HAP-1 (cell line): ENCODE data around the gene LRRC56.

ENCODE experiments used
- DNase-seq, 2 experiments: peaks; one replicate each; pipeline ENCODE4 v3.0.0-alpha.2; 2016 to 2020; ENCODE audit warnings: low spot score in 2 of 2
- H3K27me3 ChIP-seq: fragments of 250-450 bp; sonication (Bioruptor Pico); 2 replicates; pipeline ENCODE4 v1.5.1; 2020; ENCODE audit warnings: low read depth, mild to moderate bottlenecking, moderate library complexity
- H3K36me3 ChIP-seq: fragments of 250-450 bp; sonication (Bioruptor Pico); replicated peaks from 2 replicates; pipeline ENCODE4 v1.5.1; 2020; ENCODE audit warnings: mild to moderate bottlenecking
- H3K4me1 ChIP-seq: fragments of 250-450 bp; sonication (Bioruptor Pico); 2 replicates; pipeline ENCODE4 v1.5.1; 2020; ENCODE audit warnings: mild to moderate bottlenecking
- H3K4me3 ChIP-seq: fragments of 250-450 bp; sonication (Bioruptor Pico); 2 replicates; pipeline ENCODE4 v1.5.1; 2020; ENCODE audit warnings: mild to moderate bottlenecking, moderate library complexity
- H3K9me3 ChIP-seq: fragments of 250-450 bp; sonication (Bioruptor Pico); 2 replicates; pipeline ENCODE4 v1.5.1; 2020; ENCODE audit warnings: mild to moderate bottlenecking, moderate library complexity
- in situ Hi-C: fragments of 300-500 bp; cut with MboI; formaldehyde crosslinking; loops from 3 replicates; pipeline ENCODE4 v1.14.3; 2020; ENCODE audit warnings: low sequenced_read_pairs, inconsistent platforms, mixed read lengths

The LRRC56 gene

GRCh38 chr11:496834-497564 is 40.3 kb upstream of the LRRC56 start:
- in situ Hi-C loops, result no loop called here

GRCh38 chr11:497565-498296 is 39.6 kb upstream of the LRRC56 start:
- Histone ChIP-seq H3K4me3 (no peak overlapping the region), H3K36me3 (peaks cover 77% of the 10 kb centered on the region)
- DNase-seq, result no peak

More at GRCh38 chr11:496834-497564, 40.3 kb upstream of the LRRC56 start:
- Histone ChIP-seq H3K4me1 (no peaks in the 10 kb centered on the region), H3K27me3 (no peaks in the 10 kb centered on the region), H3K4me3 (no peak overlapping the region), H3K36me3 (peaks cover 80% of the 10 kb centered on the region), H3K9me3 (no peaks in the 10 kb centered on the region)
- DNase-seq, result peak in 1 of 2 experiments; percentile 43

GRCh38 chr11:498297-499181 is 38.8 kb upstream of the LRRC56 start:
- H3K27me3 ChIP-seq, result no peaks in the 10 kb centered on the region
- H3K4me3 ChIP-seq, result no peak overlapping the region
- no peaks in the 10 kb centered on the region for H3K4me1 ChIP-seq
- DNase-seq, result no peak
- in situ Hi-C loops, result no loop called here
- H3K9me3 ChIP-seq, result no peaks in the 10 kb centered on the region
- peaks cover 74% of the 10 kb centered on the region for H3K36me3 ChIP-seq

More at GRCh38 chr11:497565-498296, 39.6 kb upstream of the LRRC56 start:
- in situ Hi-C loops, result no loop called here
- Histone ChIP-seq H3K9me3 (no peaks in the 10 kb centered on the region), H3K4me1 (no peaks in the 10 kb centered on the region), H3K27me3 (no peaks in the 10 kb centered on the region)

GRCh38 chr11:499201-500076 is 37.9 kb upstream of the LRRC56 start:
- Histone ChIP-seq H3K4me1 (no peaks in the 10 kb centered on the region), H3K36me3 (peaks cover 68% of the 10 kb centered on the region), H3K9me3 (no peaks in the 10 kb centered on the region), H3K4me3 (no peak overlapping the region), H3K27me3 (no peaks in the 10 kb centered on the region)
- in situ Hi-C loops, result no loop called here
- DNase-seq, result no peak

GRCh38 chr11:501001-501682 is 36.2 kb upstream of the LRRC56 start:
- in situ Hi-C loops, result no loop called here
- no peak overlapping the region for H3K4me3 ChIP-seq
- no peak for DNase-seq
- H3K36me3 ChIP-seq, result peaks cover 54% of the 10 kb centered on the region
- no peaks in the 10 kb centered on the region for H3K27me3 ChIP-seq
- no peaks in the 10 kb centered on the region for H3K9me3 ChIP-seq
- H3K4me1 ChIP-seq, result no peaks in the 10 kb centered on the region; the same call in 1 of the 2 replicates

- Histone ChIP-seq H3K27me3 (no peaks in the 10 kb centered on the region), H3K4me3 (no peak overlapping the region), H3K9me3 (no peaks in the 10 kb centered on the region), H3K4me1 (no peaks in the 10 kb centered on the region; the same call in 1 of the 2 replicates), H3K36me3 (peaks cover 48% of the 10 kb centered on the region)
- DNase-seq, result no peak
- in situ Hi-C loops, result no loop called here
Measured at GRCh38 chr11:501683-502287, 35.5 kb upstream of the LRRC56 start.

GRCh38 chr11:502288-503178 is 34.8 kb upstream of the LRRC56 start:
- in situ Hi-C loops, result no loop called here
- Histone ChIP-seq H3K4me3 (no peak overlapping the region), H3K27me3 (no peaks in the 10 kb centered on the region), H3K36me3 (peaks cover 46% of the 10 kb centered on the region), H3K4me1 (no peaks in the 10 kb centered on the region; the same call in 1 of the 2 replicates), H3K9me3 (no peaks in the 10 kb centered on the region)
- no peak for DNase-seq

GRCh38 chr11:503179-503981 is 33.9 kb upstream of the LRRC56 start:
- Histone ChIP-seq H3K9me3 (no peaks in the 10 kb centered on the region), H3K27me3 (no peaks in the 10 kb centered on the region), H3K4me3 (no peak overlapping the region), H3K36me3 (peaks cover 40% of the 10 kb centered on the region), H3K4me1 (no peaks in the 10 kb centered on the region; the same call in 1 of the 2 replicates)
- in situ Hi-C loops, result no loop called here
- DNase-seq, result no peak

- Histone ChIP-seq H3K4me1 (no peaks in the 10 kb centered on the region; the same call in 1 of the 2 replicates), H3K4me3 (no peak overlapping the region), H3K27me3 (no peaks in the 10 kb centered on the region), H3K36me3 (peaks cover 36% of the 10 kb centered on the region), H3K9me3 (no peaks in the 10 kb centered on the region)
- DNase-seq, result no peak
- in situ Hi-C loops, result no loop called here
Measured at GRCh38 chr11:504053-504993, 33.0 kb upstream of the LRRC56 start.

- H3K36me3 ChIP-seq, result peaks cover 30% of the 10 kb centered on the region
- H3K9me3 ChIP-seq, result no peaks in the 10 kb centered on the region
- DNase-seq, result no peak
- no peak overlapping the region for H3K4me3 ChIP-seq
- in situ Hi-C loops, result no loop called here
- no peaks in the 10 kb centered on the region for H3K27me3 ChIP-seq
- H3K4me1 ChIP-seq, result no peaks in the 10 kb centered on the region; the same call in 1 of the 2 replicates
Measured at GRCh38 chr11:504994-505344, 32.4 kb upstream of the LRRC56 start.
